Neural cell (in vitro differentiated cells): ENCODE measurements around the gene SNCAIP. TPM values are rescaled to one million over a fixed set of nuclear protein-coding genes. Genes with fewer than 3 reads are reported as not detected.

Source experiments
- H2AFZ ChIP-seq: fragments of 200-600, 300-800 bp; sonication (generic), shearing (Covaris generic); 2 replicates; pipeline ENCODE4 v1.6.0; 2014; ENCODE audit warnings: low read depth, mild to moderate bottlenecking, antibody characterized with exemption, low read length, moderate library complexity
- H3F3A ChIP-seq: fragments of 200-600 bp; shearing (Covaris generic); 2 replicates; pipeline ENCODE4 v1.6.1; 2016; ENCODE audit warnings: mild to moderate bottlenecking, moderate library complexity, mixed read lengths, antibody characterized with exemption, low read length; ENCODE audit not compliant: insufficient read depth, poor library complexity, severe bottlenecking
- H3K27ac ChIP-seq: fragments of 200-600, 300-800 bp; sonication (generic), shearing (Covaris generic); 2 replicates; pipeline ENCODE4 v1.5.1; 2014; ENCODE audit warnings: mild to moderate bottlenecking, low read length, moderate library complexity
- H3K27me3 ChIP-seq: fragments of 300-800, 200-600 bp; sonication (generic), shearing (Covaris generic); 2 replicates; pipeline ENCODE4 v1.6.0; 2014; ENCODE audit warnings: mild to moderate bottlenecking, low read depth, low read length, moderate library complexity; ENCODE audit not compliant: insufficient read depth
- H3K36me3 ChIP-seq: fragments of 300-800, 200-600 bp; sonication (generic), shearing (Covaris generic); 2 replicates; pipeline ENCODE4 v1.5.1; 2014; ENCODE audit warnings: mild to moderate bottlenecking, antibody characterized with exemption, low read length, moderate library complexity; ENCODE audit not compliant: insufficient read depth
- H3K4me2 ChIP-seq: fragments of 300-800, 200-600 bp; sonication (generic), shearing (Covaris generic); 2 replicates; pipeline ENCODE4 v1.6.0; 2014; ENCODE audit warnings: mild to moderate bottlenecking, low read length
- H3K4me3 ChIP-seq: fragments of 300-800, 200-600 bp; sonication (generic), shearing (Covaris generic); 2 replicates; pipeline ENCODE4 v1.5.1; 2014; ENCODE audit warnings: mild to moderate bottlenecking, low read length, moderate library complexity
- H3K79me2 ChIP-seq: fragments of 200-600 bp; shearing (Covaris generic); replicated peaks from 2 replicates; pipeline ENCODE4 v1.6.0; 2014; ENCODE audit warnings: mild to moderate bottlenecking, low read length, moderate library complexity; ENCODE audit not compliant: insufficient read depth
- H3K9ac ChIP-seq: fragments of 300-800, 200-600 bp; sonication (generic), shearing (Covaris generic); 2 replicates; pipeline ENCODE4 v1.6.1; 2016; ENCODE audit warnings: mild to moderate bottlenecking, low read length, mixed read lengths
- H3K9me2 ChIP-seq: fragments of 200-600 bp; shearing (Covaris generic); 2 replicates; pipeline ENCODE4 v1.6.1; 2016; ENCODE audit warnings: mild to moderate bottlenecking, low read length, mixed read lengths; ENCODE audit not compliant: insufficient read depth
- H3K9me3 ChIP-seq: fragments of 200-600, 300-800 bp; sonication (generic), shearing (Covaris generic); 2 replicates; pipeline ENCODE4 v1.6.1; 2016; ENCODE audit warnings: mild to moderate bottlenecking, mixed run types, low read length, moderate library complexity, mixed read lengths
- H4K20me1 ChIP-seq: fragments of 200-600 bp; shearing (Covaris generic); 2 replicates; pipeline ENCODE4 v1.6.1; 2016; ENCODE audit warnings: mild to moderate bottlenecking, mixed run types; ENCODE audit not compliant: insufficient read depth
- EP300 ChIP-seq: fragments of 450-650 bp; conservative IDR thresholded peaks from 2 replicates; pipeline ENCODE4 v1.6.1; 2014; ENCODE audit warnings: antibody characterized with exemption, mild to moderate bottlenecking, moderate library complexity; ENCODE audit not compliant: poor library complexity, severe bottlenecking
- EZH2 ChIP-seq: fragments of 200-600, 300-800 bp; shearing (Covaris generic), sonication (generic); IDR thresholded peaks from 2 replicates; pipeline ENCODE4 v1.6.1; 2014; ENCODE audit warnings: antibody characterized with exemption, low read length, borderline replicate concordance, mild to moderate bottlenecking; ENCODE audit not compliant: insufficient read depth, poor library complexity, severe bottlenecking
- MXI1 ChIP-seq: fragments of 450-650 bp; conservative IDR thresholded peaks from 2 replicates; pipeline ENCODE4 v1.6.1; 2014; ENCODE audit warnings: antibody characterized with exemption, mild to moderate bottlenecking; ENCODE audit not compliant: poor library complexity, severe bottlenecking
- POLR2AphosphoS5 ChIP-seq: IDR thresholded peaks from 2 replicates; pipeline ENCODE4 v1.6.1; 2012
- RAD21 ChIP-seq: fragments of 450-650 bp; conservative IDR thresholded peaks from 2 replicates; pipeline ENCODE4 v1.6.1; 2014; ENCODE audit warnings: antibody characterized with exemption, mild to moderate bottlenecking, moderate library complexity
- SMC3 ChIP-seq: fragments of 450-650 bp; conservative IDR thresholded peaks from 2 replicates; pipeline ENCODE4 v1.6.1; 2014; ENCODE audit warnings: antibody characterized with exemption, mild to moderate bottlenecking, moderate library complexity; ENCODE audit not compliant: poor library complexity
- TAF1 ChIP-seq: IDR thresholded peaks from 2 replicates; pipeline ENCODE4 v1.6.1; 2012; ENCODE audit warnings: low read depth
- polyA plus RNA-seq: library from polyadenylated mRNA; depleted of rRNA; stranded (reverse); fragments of >200 nt; gene quantifications from 2 replicates; pipeline ENCODE4 v1.2.3, GENCODE V29; 2014
- TF ChIP-seq, protein P1 (sequence below): IDR thresholded peaks from 2 replicates; pipeline ENCODE4 v1.6.1; 2012; ENCODE audit warnings: borderline replicate concordance
- TF ChIP-seq, protein P2 (sequence below): fragments of 450-650 bp; IDR thresholded peaks from 2 replicates; pipeline ENCODE4 v1.5.1; 2014; ENCODE audit warnings: antibody characterized with exemption, mild to moderate bottlenecking, moderate library complexity; ENCODE audit not compliant: poor library complexity, severe bottlenecking

SNCAIP gene
- polyA plus RNA-seq, 1 donor from 2014 or later, result 25.6 TPM

DNA sequence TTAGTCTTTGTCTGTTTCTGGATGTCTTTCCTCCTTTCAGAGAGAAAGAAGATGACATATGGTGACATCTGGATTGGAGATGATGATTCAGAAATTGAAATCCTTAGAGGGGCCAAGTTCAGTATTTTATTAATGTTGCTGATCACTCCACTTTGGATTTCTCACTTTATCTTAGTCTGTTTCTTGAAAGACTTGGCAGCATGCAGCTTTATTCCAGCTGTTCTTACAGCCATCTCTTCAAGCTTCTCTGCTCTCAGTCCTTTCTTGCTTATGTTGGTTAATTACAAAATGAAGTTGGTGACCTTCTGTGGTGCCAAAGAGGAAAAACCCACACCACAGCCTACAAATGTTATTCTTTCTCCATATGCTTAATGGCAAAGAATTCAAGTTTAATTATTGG, 62.1 kb downstream of the SNCAIP start:
- Histone ChIP-seq H3K9me3 (no peaks in the 10 kb centered on the region), H3K4me2 (no peak overlapping the region), H2AFZ (no peak overlapping the region), H3K36me3 (no peaks in the 10 kb centered on the region), H4K20me1 (no peaks in the 10 kb centered on the region), H3K27me3 (no peaks in the 10 kb centered on the region), H3K9ac (no peak overlapping the region), H3K79me2 (no peaks in the 10 kb centered on the region), H3F3A (no peaks in the 10 kb centered on the region), H3K9me2 (no peaks in the 10 kb centered on the region), H3K27ac (no peak overlapping the region), H3K4me3 (no peak overlapping the region)
- TF ChIP-seq POLR2AphosphoS5 (no peak), RAD21 (no peak), SMC3 (no peak), EP300 (no peak), TAF1 (no peak)
- TF ChIP-seq, protein P1, sequence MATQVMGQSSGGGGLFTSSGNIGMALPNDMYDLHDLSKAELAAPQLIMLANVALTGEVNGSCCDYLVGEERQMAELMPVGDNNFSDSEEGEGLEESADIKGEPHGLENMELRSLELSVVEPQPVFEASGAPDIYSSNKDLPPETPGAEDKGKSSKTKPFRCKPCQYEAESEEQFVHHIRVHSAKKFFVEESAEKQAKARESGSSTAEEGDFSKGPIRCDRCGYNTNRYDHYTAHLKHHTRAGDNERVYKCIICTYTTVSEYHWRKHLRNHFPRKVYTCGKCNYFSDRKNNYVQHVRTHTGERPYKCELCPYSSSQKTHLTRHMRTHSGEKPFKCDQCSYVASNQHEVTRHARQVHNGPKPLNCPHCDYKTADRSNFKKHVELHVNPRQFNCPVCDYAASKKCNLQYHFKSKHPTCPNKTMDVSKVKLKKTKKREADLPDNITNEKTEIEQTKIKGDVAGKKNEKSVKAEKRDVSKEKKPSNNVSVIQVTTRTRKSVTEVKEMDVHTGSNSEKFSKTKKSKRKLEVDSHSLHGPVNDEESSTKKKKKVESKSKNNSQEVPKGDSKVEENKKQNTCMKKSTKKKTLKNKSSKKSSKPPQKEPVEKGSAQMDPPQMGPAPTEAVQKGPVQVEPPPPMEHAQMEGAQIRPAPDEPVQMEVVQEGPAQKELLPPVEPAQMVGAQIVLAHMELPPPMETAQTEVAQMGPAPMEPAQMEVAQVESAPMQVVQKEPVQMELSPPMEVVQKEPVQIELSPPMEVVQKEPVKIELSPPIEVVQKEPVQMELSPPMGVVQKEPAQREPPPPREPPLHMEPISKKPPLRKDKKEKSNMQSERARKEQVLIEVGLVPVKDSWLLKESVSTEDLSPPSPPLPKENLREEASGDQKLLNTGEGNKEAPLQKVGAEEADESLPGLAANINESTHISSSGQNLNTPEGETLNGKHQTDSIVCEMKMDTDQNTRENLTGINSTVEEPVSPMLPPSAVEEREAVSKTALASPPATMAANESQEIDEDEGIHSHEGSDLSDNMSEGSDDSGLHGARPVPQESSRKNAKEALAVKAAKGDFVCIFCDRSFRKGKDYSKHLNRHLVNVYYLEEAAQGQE, result no peak
- TF ChIP-seq, protein P2, sequence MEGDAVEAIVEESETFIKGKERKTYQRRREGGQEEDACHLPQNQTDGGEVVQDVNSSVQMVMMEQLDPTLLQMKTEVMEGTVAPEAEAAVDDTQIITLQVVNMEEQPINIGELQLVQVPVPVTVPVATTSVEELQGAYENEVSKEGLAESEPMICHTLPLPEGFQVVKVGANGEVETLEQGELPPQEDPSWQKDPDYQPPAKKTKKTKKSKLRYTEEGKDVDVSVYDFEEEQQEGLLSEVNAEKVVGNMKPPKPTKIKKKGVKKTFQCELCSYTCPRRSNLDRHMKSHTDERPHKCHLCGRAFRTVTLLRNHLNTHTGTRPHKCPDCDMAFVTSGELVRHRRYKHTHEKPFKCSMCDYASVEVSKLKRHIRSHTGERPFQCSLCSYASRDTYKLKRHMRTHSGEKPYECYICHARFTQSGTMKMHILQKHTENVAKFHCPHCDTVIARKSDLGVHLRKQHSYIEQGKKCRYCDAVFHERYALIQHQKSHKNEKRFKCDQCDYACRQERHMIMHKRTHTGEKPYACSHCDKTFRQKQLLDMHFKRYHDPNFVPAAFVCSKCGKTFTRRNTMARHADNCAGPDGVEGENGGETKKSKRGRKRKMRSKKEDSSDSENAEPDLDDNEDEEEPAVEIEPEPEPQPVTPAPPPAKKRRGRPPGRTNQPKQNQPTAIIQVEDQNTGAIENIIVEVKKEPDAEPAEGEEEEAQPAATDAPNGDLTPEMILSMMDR, result no peak

DNA sequence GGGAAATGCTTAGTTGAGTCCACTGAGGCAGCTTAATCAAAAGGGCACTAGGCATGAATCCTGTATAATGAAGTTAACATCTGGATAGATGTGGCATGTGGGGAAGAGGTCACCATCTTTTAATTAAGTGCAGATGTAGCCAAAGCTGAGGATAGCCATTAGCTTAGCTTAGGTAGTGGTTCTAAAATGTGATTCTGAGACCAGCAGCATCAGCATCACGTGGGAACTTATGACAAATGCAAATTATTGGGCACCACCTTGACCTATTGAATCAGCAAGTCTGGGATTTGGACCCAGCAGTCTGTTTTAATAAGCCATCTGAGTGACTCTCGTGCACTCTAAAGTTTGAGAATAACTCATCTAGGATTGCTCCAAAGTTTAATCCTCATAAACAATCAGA, 63.8 kb downstream of the SNCAIP start:
- Histone ChIP-seq H3K9me3 (no peaks in the 10 kb centered on the region), H3K36me3 (no peaks in the 10 kb centered on the region), H3F3A (no peaks in the 10 kb centered on the region), H4K20me1 (no peaks in the 10 kb centered on the region), H3K79me2 (no peaks in the 10 kb centered on the region), H3K4me3 (no peak overlapping the region), H3K4me2 (no peak overlapping the region), H3K9me2 (no peaks in the 10 kb centered on the region), H3K27me3 (no peaks in the 10 kb centered on the region), H2AFZ (no peak overlapping the region), H3K27ac (no peak overlapping the region), H3K9ac (no peak overlapping the region)
- TF ChIP-seq, protein P2, result no peak
- TF ChIP-seq EZH2 (no peak), POLR2AphosphoS5 (no peak), TAF1 (no peak), RAD21 (no peak), MXI1 (no peak), SMC3 (no peak), EP300 (no peak)
- TF ChIP-seq, protein P1, result no peak
